Measurements from ENCODE around the gene LMF1.

The LMF1 gene

DNA sequence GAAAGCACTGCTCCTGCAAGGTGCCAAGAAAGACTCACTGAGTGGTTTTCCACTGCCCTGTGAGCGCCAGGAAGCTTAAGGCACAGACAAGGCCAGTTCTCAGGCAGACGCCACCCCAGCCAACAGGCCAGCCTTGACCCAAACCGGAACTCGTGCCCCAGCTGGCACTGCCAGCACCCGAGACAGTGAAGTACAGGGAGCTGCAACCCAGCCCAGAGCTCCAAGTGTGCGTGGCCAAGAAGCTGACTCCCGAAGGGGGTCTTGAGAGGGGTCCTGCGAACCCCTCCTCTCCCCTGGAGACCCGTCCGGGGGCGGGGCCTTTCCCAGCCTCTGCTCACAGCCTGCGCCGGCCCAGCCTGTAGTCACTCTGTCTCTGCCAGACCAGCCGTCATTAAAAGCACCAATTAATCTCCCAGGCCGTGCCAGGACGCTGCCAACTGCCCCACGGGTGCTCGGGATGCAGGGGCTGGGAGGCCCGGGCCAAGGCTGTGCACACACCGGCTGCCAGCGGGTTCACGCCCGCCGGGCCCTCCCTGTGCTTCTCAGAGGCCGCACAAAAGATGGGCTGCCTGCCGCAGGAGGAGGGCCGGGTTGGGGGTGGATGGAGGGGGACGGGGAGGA lies 6.4 kb upstream of the LMF1 start:
- H3K4me3 ChIP-seq (replicated peaks in 1 of 2; ENCODE audit: low read depth in 2 of 2, low read length in 2 of 2): no peak overlapping the region
- TF ChIP-seq, protein P1, sequence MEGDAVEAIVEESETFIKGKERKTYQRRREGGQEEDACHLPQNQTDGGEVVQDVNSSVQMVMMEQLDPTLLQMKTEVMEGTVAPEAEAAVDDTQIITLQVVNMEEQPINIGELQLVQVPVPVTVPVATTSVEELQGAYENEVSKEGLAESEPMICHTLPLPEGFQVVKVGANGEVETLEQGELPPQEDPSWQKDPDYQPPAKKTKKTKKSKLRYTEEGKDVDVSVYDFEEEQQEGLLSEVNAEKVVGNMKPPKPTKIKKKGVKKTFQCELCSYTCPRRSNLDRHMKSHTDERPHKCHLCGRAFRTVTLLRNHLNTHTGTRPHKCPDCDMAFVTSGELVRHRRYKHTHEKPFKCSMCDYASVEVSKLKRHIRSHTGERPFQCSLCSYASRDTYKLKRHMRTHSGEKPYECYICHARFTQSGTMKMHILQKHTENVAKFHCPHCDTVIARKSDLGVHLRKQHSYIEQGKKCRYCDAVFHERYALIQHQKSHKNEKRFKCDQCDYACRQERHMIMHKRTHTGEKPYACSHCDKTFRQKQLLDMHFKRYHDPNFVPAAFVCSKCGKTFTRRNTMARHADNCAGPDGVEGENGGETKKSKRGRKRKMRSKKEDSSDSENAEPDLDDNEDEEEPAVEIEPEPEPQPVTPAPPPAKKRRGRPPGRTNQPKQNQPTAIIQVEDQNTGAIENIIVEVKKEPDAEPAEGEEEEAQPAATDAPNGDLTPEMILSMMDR (IDR thresholded peaks at IDR 0.05; ENCODE audit: low read depth, low read length): no peak
- DNase-seq (ENCODE audit: low read depth in 2 of 2): no peak

DNA sequence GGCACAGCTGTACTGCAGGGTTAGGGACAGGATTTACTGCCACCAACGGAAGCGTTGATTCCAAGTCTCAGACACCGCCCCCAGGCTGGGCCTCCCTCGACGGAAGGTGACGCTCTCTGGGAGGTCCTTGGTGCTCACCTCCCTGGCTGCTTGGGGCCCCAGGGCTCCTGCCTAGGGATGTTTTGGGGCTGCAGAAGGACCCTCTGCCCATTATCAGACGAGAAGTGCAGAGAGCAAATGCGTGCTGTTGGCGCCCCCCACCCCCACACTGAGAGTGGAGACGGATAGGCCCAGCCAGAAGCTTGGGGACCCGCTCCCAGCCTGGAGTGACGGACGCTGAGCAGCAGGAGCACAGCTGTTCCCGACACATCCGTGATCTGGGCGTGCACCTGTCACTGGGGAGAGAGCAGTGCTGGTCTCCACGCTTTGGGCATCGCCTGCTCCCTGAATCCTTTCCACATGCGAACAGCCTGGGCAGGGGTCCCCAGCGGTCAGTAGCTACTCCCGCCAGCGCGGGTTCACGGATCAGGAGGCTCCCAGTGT lies 5.7 kb upstream of the LMF1 start:
- DNase-seq (ENCODE audit: low read depth in 2 of 2): no peak
- no peak overlapping the region for H3K4me3 ChIP-seq (replicated peaks in 1 of 2; ENCODE audit: low read depth in 2 of 2, low read length in 2 of 2)
- TF ChIP-seq, protein P1 (IDR thresholded peaks at IDR 0.05; ENCODE audit: low read depth, low read length): no peak

DNA sequence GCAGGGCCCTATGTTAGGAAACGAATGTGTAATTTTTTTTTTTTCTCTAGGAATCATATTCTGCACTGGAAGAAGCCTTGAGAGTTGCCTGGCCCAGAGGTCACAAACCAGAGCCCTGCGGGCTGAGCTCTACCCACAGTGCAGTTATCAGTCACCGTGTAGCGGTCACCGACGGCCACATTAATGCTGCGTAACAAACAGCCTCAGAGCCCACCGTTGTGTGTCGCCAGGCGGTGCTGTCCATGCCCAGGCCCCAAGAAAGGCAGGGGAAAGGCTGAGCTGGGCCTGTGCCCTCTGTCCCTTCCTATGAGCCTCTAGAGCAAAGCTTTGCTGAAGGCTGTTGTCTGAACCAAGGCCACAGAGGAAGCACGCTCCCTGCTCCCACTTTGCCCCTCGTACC lies 4.5 kb upstream of the LMF1 start:
- no peak for DNase-seq (ENCODE audit: low read depth in 2 of 2)
- no peak overlapping the region for H3K4me3 ChIP-seq (replicated peaks in 1 of 2; ENCODE audit: low read depth in 2 of 2, low read length in 2 of 2)
- TF ChIP-seq, protein P1 (IDR thresholded peaks at IDR 0.05; ENCODE audit: low read depth, low read length): no peak

DNA sequence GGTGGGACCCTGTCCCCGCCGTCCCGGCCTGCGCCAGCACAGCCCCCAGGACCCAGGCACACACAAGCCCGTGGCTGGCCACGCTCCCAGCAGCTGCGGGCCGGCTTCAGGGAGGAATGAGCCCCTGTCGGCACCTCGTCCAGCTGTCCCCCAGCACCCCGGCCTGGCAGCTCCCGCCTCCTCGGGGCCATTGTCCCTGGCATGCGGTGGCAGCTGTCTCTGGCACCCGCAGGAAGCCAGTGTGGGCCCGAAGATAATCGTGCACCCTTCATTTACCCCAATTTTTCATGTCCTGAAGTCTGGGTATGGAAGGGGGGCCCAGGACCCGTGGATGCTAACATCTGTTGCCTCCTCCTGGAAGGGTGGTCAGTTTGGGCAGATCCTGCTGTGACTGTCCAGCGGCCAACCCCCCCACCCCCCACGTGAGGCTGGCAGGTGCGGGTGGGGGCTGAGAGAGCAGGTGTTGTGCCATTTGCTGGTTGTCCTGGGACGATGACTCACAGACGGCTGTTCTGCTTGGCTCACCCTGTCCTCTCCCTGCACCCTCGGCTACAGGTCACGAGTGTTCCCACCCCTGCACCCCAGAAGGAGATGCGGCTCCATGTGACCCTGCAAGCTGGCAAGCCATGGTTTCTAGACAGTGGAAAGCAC lies 4.0 kb upstream of the LMF1 start:
- no peak for DNase-seq (ENCODE audit: low read depth in 2 of 2)
- TF ChIP-seq, protein P1 (IDR thresholded peaks at IDR 0.05; ENCODE audit: low read depth, low read length): no peak
- no peak overlapping the region for H3K4me3 ChIP-seq (replicated peaks in 1 of 2; ENCODE audit: low read depth in 2 of 2, low read length in 2 of 2)

DNA sequence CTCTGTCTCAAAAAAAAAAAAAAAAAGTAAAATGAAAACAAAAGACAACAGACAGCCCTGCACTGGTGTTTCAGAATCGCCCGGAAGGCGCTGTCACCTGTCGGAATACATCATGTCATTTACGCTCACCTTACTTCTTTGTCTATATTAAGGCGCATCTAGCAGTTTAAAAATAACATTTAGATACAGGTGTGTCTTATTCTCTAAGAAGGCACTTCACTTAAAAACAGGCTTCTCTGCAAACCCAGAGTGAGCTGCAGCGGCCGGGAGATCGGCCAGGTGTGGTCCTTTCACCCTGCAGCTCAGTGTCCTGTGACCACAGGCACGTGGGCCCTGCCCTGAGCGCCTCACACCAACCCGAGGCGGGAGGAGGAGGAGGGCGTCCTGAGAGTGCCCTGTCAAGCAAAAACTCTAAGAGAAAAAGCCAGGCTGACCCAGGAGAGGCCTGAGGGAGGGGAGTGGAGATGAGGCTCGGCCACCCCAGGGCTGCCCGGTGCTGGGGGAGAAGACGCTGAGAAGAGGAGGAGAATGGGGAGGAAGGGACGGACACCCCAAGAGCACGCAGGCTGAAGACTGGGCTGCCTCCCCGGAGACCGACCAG lies 3.3 kb upstream of the LMF1 start:
- DNase-seq (ENCODE audit: low read depth in 2 of 2): no peak
- TF ChIP-seq, protein P1 (IDR thresholded peaks at IDR 0.05; ENCODE audit: low read depth, low read length): no peak
- H3K4me3 ChIP-seq (replicated peaks in 1 of 2; ENCODE audit: low read depth in 2 of 2, low read length in 2 of 2): no peak overlapping the region

DNA sequence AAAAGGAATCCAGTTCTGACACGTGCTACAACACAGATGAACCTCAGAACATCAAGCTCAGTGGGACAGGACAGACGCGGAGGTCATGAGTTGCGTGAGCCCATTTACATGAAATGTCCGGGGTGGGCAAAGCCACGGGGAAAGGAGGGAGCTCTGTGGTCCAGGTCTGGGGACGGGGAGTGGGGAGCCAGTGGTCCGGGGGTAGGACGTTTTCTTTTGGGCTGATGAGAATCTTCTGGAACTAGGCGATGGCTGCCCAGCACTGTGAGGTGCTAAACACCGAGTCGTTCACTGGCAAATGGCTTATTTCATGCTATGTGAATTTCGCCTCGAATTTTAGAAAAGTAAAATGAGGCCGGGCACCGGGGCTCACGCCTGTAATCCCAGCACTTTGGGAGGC lies 2.6 kb upstream of the LMF1 start:
- TF ChIP-seq, protein P1 (IDR thresholded peaks at IDR 0.05; ENCODE audit: low read depth, low read length): no peak
- H3K4me3 ChIP-seq (replicated peaks in 1 of 2; ENCODE audit: low read depth in 2 of 2, low read length in 2 of 2): no peak overlapping the region
- DNase-seq (ENCODE audit: low read depth in 2 of 2): no peak
